Mucosa of descending colon (tissue), 3 donors: ENCODE measurements around the gene OR4C15. TPM values are rescaled to one million over a fixed set of nuclear protein-coding genes. Genes with fewer than 3 reads are reported as not detected.

Experiments
- ATAC-seq: fragments of 200-7000 bp; cut with Tn5 transposase; one replicate; pipeline ENCODE4 v1.9.1; 2020; ENCODE audit warnings: mild to moderate bottlenecking, moderate library complexity
- DNase-seq, 3 donors: peaks; one replicate each; pipeline ENCODE4 v3.0.0-alpha.2; 2020
- H3K36me3 ChIP-seq: fragments of 200-600 bp; one replicate; pipeline ENCODE4 v1.8.0; 2021; ENCODE audit warnings: low read depth, mild to moderate bottlenecking
- H3K4me1 ChIP-seq: fragments of 200-600 bp; one replicate; pipeline ENCODE4 v1.8.0; 2021; ENCODE audit warnings: low read depth, mild to moderate bottlenecking
- H3K4me3 ChIP-seq: fragments of 200-600 bp; one replicate; pipeline ENCODE4 v1.8.0; 2021; ENCODE audit warnings: mild to moderate bottlenecking
- H3K9me3 ChIP-seq: fragments of 200-600 bp; one replicate; pipeline ENCODE4 v1.8.0; 2021; ENCODE audit warnings: mild to moderate bottlenecking
- intact Hi-C, 2 donors: fragments of 100-400 bp; cut with DNase I in 1 of 2; cut with micrococcal nuclease in 1 of 2; formaldehyde crosslinking; loops; one replicate each; pipeline versions ENCODE4 v1.11.0 to v1.11.1; 2022; cut with DNase I, micrococcal nuclease
- long read RNA-seq, 2 donors: library from polyadenylated mRNA; unstranded; transcript quantifications; one replicate each; pipeline ENCODE4 v2.0.0, GENCODE V29; 2019 to 2021
- total RNA-seq, 3 donors: library from RNA; stranded (reverse); fragmentation: NEBNext Ultra II Directional in 2 of 3; extraction: Animal tissue kit (Norgen Biotek cat#: 25700) in 2 of 3; gene quantifications; one replicate each; pipeline versions ENCODE4 v1.2.1 to v1.2.4, GENCODE V29; 2021 to 2023
- TF ChIP-seq, protein P1 (sequence below): fragments of 200-600 bp; IDR thresholded peaks from one replicate; pipeline ENCODE4 v1.8.0; 2022; ENCODE audit warnings: antibody characterized with exemption, mild to moderate bottlenecking
- donor health status: DM: no; HTN: no; CAD: no; lungs with moderate emphysema.
- donor health status: DM: no; HTN: no; CAD: no.
- donor health status: DM: no; HTN: yes; CAD: no.

OR4C15 gene
- total RNA-seq, result not detected
- long read RNA-seq, donor 1, result 0 reads
- long read RNA-seq, donor 2, result 0 reads

DNA sequence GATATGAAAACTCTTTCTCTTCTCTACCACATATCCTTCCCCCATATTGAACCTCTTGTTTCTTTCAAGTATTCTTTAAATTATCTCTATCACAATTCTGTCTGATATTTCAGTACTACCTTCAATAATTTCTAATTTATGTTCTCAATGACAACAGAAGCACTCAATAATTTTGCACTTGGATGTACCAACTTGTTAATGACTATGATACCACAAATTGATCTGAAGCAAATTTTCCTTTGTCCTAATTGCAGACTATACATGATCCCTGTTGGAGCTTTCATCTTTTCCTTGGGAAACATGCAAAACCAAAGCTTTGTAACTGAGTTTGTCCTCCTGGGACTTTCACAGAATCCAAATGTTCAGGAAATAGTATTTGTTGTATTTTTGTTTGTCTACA lies at the start of gene OR4C15:
TSS of gene OR4C15 (plus strand) at position 301 of the 400 bp plus-strand sequence. CDS start at position 301, 0 bp downstream.
- DNase-seq, result no peak
- TF ChIP-seq, protein P1, sequence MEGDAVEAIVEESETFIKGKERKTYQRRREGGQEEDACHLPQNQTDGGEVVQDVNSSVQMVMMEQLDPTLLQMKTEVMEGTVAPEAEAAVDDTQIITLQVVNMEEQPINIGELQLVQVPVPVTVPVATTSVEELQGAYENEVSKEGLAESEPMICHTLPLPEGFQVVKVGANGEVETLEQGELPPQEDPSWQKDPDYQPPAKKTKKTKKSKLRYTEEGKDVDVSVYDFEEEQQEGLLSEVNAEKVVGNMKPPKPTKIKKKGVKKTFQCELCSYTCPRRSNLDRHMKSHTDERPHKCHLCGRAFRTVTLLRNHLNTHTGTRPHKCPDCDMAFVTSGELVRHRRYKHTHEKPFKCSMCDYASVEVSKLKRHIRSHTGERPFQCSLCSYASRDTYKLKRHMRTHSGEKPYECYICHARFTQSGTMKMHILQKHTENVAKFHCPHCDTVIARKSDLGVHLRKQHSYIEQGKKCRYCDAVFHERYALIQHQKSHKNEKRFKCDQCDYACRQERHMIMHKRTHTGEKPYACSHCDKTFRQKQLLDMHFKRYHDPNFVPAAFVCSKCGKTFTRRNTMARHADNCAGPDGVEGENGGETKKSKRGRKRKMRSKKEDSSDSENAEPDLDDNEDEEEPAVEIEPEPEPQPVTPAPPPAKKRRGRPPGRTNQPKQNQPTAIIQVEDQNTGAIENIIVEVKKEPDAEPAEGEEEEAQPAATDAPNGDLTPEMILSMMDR, result no peak
- no peak within 1 kb of the TSS for H3K4me3 ChIP-seq
- H3K4me1 ChIP-seq, result no peaks in the 10 kb centered on the region
- no peak for ATAC-seq
- intact Hi-C loops, result no loop called here
- H3K9me3 ChIP-seq, result peaks cover 62% of the 10 kb centered on the region
- no peaks in the 10 kb centered on the region for H3K36me3 ChIP-seq

DNA sequence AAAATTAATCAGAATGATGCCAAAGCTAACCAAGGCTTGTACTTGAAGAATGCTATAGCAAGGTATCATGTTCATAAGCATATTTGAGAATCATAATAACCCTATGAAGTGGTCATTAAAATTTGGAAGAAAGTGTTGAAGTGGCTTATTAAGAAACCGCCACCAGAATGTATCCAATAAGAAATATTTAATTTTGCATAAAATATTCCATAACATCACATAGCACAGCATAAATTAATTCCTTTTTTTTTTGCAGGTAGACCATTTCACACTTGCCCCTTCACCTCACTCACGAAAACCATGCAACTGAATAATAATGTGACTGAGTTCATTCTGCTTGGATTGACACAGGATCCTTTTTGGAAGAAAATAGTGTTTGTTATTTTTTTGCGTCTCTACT lies 17.6 kb downstream of the OR4C15 start, which contains the start of gene OR4C16:
TSS of gene OR4C16 (plus strand) at position 301 of the 400 bp plus-strand sequence. CDS start at position 301, 0 bp downstream.
- ATAC-seq (no peak), DNase-seq (no peak)
- no peaks in the 10 kb centered on the region for H3K36me3 ChIP-seq
- H3K4me1 ChIP-seq, result no peaks in the 10 kb centered on the region
- intact Hi-C loops, result no loop called here
- H3K4me3 ChIP-seq, result no peak within 1 kb of the TSS
- TF ChIP-seq, protein P1, result no peak
- H3K9me3 ChIP-seq, result peaks cover 49% of the 10 kb centered on the region

DNA sequence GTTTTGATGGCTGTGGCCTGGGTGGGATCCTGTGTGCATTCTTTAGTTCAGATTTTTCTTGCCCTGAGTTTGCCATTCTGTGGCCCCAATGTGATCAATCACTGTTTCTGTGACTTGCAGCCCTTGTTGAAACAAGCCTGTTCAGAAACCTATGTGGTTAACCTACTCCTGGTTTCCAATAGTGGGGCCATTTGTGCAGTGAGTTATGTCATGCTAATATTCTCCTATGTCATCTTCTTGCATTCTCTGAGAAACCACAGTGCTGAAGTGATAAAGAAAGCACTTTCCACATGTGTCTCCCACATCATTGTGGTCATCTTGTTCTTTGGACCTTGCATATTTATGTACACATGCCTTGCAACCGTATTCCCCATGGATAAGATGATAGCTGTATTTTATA lies 18.3 kb downstream of the OR4C15 start:
- intact Hi-C loops, result no loop called here
- ATAC-seq (no peak), DNase-seq (no peak)
- no peak overlapping the region for H3K4me3 ChIP-seq
- peaks cover 56% of the 10 kb centered on the region for H3K9me3 ChIP-seq
- H3K36me3 ChIP-seq, result no peaks in the 10 kb centered on the region
- TF ChIP-seq, protein P1, result no peak
- no peaks in the 10 kb centered on the region for H3K4me1 ChIP-seq

Other genes starting within 250 kb of the OR4C15 start
- not detected for gene OR4A16, start 211.3 kb upstream of the OR4C15 start, total RNA-seq
- gene OR4A15, start 186.5 kb upstream of the OR4C15 start, total RNA-seq, result not detected
- not detected for gene OR4C16, start 17.7 kb downstream of the OR4C15 start, total RNA-seq
- not detected for gene OR4C11, start 53.2 kb downstream of the OR4C15 start, total RNA-seq
- not detected for gene OR4P4, start 80.6 kb downstream of the OR4C15 start, total RNA-seq
- gene OR4S2, start 93.9 kb downstream of the OR4C15 start, total RNA-seq, result not detected
- gene OR4C6, start 107.7 kb downstream of the OR4C15 start, total RNA-seq, result not detected
- not detected for gene OR5D13, start 219.0 kb downstream of the OR4C15 start, total RNA-seq
- gene OR5D14, start 241.1 kb downstream of the OR4C15 start, total RNA-seq, result not detected